Measurements from ENCODE around the gene POLR1A.

The POLR1A gene

GRCh38 chr2:85976106-85976920 lies 129.4 kb downstream of the POLR1A start:
- no peak for DNase-seq (ENCODE audit: low read depth)

GRCh38 chr2:85975581-85975980 lies 130.1 kb downstream of the POLR1A start:
- no peak for DNase-seq (ENCODE audit: low read depth)

- DNase-seq (ENCODE audit: low read depth): no peak
Observed at GRCh38 chr2:85974390-85974789, 131.3 kb downstream of the POLR1A start.

GRCh38 chr2:85972355-85972754 lies 133.3 kb downstream of the POLR1A start:
- no peak for DNase-seq (ENCODE audit: low read depth)

- DNase-seq (ENCODE audit: low read depth): no peak
Observed at GRCh38 chr2:85971366-85971765, 134.3 kb downstream of the POLR1A start.
